ACC112 (cell line): ENCODE measurements around the gene RNF17.
A peak's percentile ranks its signal among the peaks of the same experiment; 100 is the strongest.

Source experiments
- H2AFZ ChIP-seq: fragments of 200-600 bp; sonication (generic); one replicate; pipeline ENCODE4 v1.6.0; 2017; ENCODE audit warnings: antibody characterized with exemption, low read length; ENCODE audit not compliant: unreplicated experiment
- H3K27ac ChIP-seq: fragments of 200-600 bp; sonication (generic); 2 replicates; pipeline ENCODE4 v1.5.1; 2014; ENCODE audit warnings: low read depth, mild to moderate bottlenecking, antibody characterized with exemption, low read length, moderate library complexity
- H3K27me3 ChIP-seq: fragments of 200-600 bp; sonication (generic); 2 replicates; pipeline ENCODE4 v1.6.1; 2014; ENCODE audit warnings: mild to moderate bottlenecking, antibody characterized with exemption, low read length, moderate library complexity, mixed read lengths; ENCODE audit not compliant: insufficient read depth
- H3K36me3 ChIP-seq: fragments of 200-600 bp; sonication (generic); 2 replicates; pipeline ENCODE4 v1.6.1; 2016; ENCODE audit warnings: mild to moderate bottlenecking, antibody characterized with exemption, low read length, moderate library complexity, mixed read lengths; ENCODE audit not compliant: insufficient read depth
- H3K4me1 ChIP-seq: fragments of 200-600 bp; sonication (generic); one replicate; pipeline ENCODE4 v1.6.1; 2016; ENCODE audit warnings: low read length, mixed read lengths; ENCODE audit not compliant: insufficient read depth, unreplicated experiment, control insufficient read depth
- H3K4me3 ChIP-seq: fragments of 200-600 bp; sonication (generic); 2 replicates; pipeline ENCODE4 v1.5.1; 2014; ENCODE audit warnings: mild to moderate bottlenecking, low read depth, low read length
- H3K79me2 ChIP-seq: fragments of 200-600 bp; sonication (generic); one replicate; pipeline ENCODE4 v1.6.0; 2016; ENCODE audit warnings: low read length; ENCODE audit not compliant: control insufficient read depth, unreplicated experiment, insufficient read depth

The RNF17 gene

DNA sequence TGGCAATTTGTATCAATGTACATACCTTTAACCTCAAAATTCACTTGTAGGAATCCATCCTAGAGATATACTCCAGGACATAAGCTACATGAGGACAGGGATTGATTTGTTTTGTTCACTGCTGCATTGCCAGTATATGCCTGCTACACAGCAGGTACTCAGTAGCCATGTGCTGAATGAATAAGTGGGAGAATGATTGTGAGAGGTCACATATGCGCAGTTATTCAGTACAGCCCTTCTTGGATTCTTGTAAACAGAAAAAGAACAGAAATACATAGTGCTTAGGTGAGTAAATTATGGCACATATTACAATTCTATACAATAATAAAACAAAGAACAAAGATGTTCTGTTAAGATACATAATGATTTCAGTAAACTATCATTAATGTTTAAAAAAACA, 133.3 kb downstream of the RNF17 start:
- H2AFZ ChIP-seq = no peak overlapping the region
- no peaks in the 10 kb centered on the region; the same call in 1 of the 2 replicates for H3K36me3 ChIP-seq
- H3K27ac ChIP-seq = no peak overlapping the region
- no peaks in the 10 kb centered on the region for H3K79me2 ChIP-seq
- H3K4me3 ChIP-seq = no peak overlapping the region
- H3K27me3 ChIP-seq = no peaks in the 10 kb centered on the region
- H3K4me1 ChIP-seq = no peaks in the 10 kb centered on the region

DNA sequence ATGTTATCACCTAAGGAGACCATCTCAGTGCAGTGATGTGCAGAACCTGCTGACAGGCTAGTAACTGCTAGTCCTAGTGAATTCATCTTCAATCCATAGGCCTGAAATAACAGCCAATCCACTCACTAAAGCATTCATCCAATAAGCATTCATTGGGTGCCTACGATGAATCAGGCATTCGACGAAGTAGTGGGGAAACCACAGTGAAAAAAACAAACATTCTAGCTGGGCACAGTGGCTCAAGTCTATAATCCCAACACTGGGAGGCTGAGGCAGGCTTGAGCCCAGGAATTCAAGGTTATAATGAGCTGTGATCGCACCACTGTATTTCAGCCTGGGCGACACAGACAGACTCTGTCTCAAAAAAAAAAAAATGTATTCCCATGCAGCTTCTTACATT, 135.6 kb downstream of the RNF17 start:
- Histone ChIP-seq H3K27me3 (no peaks in the 10 kb centered on the region), H3K36me3 (no peaks in the 10 kb centered on the region; the same call in 1 of the 2 replicates), H2AFZ (no peak overlapping the region), H3K79me2 (peaks cover 3% of the 10 kb centered on the region), H3K4me3 (no peak overlapping the region), H3K4me1 (no peaks in the 10 kb centered on the region), H3K27ac (no peak overlapping the region)

DNA sequence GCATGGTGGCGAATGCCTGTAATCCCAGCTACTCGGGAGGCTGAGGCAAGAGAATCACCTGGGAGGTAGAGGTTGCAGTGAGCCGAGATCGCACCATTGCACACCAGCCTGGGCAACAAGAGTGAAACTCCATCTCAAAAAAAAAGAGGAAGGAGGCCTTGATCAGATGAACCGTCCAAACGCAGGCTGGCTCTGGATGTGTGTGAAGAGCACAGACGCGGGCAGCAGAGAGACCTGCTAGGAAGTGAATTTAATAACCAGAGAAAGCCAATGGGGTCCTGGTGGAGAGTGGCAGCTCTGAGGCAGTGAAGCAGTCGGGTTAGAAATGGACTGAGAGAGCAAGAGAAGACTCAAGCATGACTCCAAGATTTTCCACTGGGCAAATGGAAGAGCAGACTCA, 136.5 kb downstream of the RNF17 start:
- Histone ChIP-seq H3K4me1 (peaks cover 8% of the 10 kb centered on the region), H3K79me2 (peaks cover 3% of the 10 kb centered on the region), H3K36me3 (peaks cover 6% of the 10 kb centered on the region), H3K27ac (no peak overlapping the region), H3K4me3 (no peak overlapping the region), H2AFZ (no peak overlapping the region), H3K27me3 (no peaks in the 10 kb centered on the region)

DNA sequence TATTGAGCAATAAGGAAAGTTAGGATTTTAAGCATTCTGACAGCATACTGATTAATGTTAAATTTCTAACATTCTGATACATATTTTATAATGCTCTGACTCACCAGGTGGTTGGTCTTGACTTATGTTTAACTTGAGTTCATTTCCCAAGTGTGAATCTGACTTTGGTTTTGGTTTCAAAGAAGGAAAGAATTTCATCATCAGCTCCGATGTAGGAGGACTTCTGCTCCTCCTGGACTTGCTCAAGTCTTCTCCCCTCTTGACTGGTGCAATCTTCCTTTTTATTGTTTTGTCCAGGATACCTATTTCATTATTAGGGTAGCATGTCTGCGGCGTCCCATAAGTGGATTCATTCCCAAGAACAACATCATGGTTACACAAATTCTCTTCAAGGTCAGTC, 141.3 kb downstream of the RNF17 start:
- Histone ChIP-seq H3K4me3 (no peak overlapping the region), H3K27me3 (no peaks in the 10 kb centered on the region), H3K79me2 (peaks cover 3% of the 10 kb centered on the region), H3K36me3 (peaks cover 31% of the 10 kb centered on the region), H3K4me1 (peaks cover 11% of the 10 kb centered on the region), H3K27ac (0 out of 2 replicates have a peak overlapping the region, but pooled peaks have one; percentile 7), H2AFZ (no peak overlapping the region)

DNA sequence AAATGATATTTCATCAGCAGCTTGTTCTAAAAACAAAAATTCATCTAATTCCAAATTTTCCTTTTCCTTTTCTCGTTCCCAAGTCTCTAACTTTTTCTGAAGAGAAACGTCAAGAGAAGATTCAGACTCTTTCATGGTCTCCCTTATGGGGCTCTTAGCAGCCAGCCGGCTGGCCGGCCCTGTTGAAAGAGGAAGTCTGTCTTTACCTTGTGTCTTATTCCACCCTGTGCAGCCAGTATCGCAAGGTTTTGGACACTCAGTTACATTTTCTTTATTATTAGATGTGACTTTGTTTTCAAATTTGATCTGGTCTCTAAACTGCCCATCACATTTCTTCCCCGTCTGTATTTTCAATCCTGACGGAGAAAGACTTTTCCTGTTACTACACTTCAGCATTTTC, 142.3 kb downstream of the RNF17 start:
- H3K4me3 ChIP-seq = no peak overlapping the region
- H3K4me1 ChIP-seq = peaks cover 21% of the 10 kb centered on the region
- H3K79me2 ChIP-seq = peaks cover 3% of the 10 kb centered on the region
- H3K36me3 ChIP-seq = peaks cover 31% of the 10 kb centered on the region
- no peaks in the 10 kb centered on the region for H3K27me3 ChIP-seq
- no peak overlapping the region for H3K27ac ChIP-seq
- no peak overlapping the region for H2AFZ ChIP-seq

DNA sequence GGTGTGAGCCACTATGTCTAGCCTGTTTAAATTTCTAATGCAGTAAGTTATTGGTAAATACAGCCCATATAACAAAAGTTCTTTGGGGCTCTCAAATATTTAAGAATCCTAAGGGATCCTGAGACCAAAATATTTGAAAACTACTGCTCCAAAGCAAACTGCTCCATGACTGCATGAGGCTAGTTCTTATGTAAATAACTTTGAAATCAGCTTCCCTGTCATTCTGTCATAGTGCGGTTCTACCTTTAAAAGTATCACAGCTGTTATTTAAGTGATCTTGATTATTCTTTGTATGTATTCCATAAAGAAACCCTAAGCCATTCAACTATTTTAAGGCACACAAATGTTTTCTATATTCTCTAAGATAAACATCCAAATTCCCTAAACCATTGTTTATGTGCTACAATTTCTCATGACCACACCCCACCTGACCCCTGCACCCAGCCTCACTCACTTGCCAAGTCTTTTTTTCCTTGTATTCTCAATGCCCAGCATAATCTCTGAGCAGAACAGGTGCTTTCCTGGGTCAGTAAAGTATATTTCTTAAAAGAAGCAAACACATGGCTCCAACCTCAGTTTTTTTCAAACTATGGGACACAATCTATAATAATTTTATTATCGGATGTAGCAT, 146.6 kb downstream of the RNF17 start:
- Histone ChIP-seq H3K4me3 (no peak overlapping the region), H2AFZ (no peak overlapping the region), H3K27me3 (no peaks in the 10 kb centered on the region), H3K79me2 (peaks cover 19% of the 10 kb centered on the region), H3K27ac (peak overlapping the region; percentile 74), H3K36me3 (peaks cover 25% of the 10 kb centered on the region), H3K4me1 (peaks cover 17% of the 10 kb centered on the region)

DNA sequence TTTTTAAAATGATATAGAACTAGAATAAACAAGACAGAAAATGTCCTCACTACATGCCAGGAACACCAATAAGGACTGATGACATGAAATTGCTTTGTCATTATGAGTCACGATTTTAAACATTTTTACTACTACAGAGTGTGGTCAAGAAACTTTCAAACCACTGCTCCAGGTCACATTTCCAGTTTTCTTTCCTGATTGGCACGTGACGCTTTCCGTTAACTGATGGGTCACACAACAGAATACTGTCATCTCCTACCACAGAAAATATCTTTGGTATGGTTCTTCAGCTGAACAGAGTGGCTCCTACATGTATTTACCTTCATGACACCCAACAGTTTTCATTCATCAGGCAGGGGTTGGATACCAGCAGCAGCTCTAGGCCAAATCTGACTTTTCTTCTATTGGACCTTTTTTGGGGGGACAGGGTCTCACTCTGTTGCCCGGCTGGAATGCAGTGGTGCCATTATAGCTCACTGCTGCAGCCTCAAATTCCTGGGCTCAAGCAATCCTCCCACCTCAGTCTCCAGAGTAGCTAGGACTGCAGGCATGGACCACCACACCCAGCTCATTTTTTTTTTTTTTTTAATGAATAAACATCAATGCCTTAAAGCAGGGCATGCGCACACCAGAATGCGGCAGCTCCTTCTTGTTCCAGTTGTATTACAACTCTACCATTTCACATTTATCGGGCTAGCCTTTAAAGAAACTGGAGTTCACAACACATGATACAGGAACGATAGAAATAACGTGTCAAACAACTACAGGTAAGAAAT, 147.4 kb downstream of the RNF17 start:
- Histone ChIP-seq H3K36me3 (peaks cover 19% of the 10 kb centered on the region), H3K27ac (peak overlapping the region; percentile 74), H3K4me1 (peaks cover 15% of the 10 kb centered on the region), H3K27me3 (no peaks in the 10 kb centered on the region), H3K79me2 (peaks cover 25% of the 10 kb centered on the region), H2AFZ (no peak overlapping the region), H3K4me3 (no peak overlapping the region)

DNA sequence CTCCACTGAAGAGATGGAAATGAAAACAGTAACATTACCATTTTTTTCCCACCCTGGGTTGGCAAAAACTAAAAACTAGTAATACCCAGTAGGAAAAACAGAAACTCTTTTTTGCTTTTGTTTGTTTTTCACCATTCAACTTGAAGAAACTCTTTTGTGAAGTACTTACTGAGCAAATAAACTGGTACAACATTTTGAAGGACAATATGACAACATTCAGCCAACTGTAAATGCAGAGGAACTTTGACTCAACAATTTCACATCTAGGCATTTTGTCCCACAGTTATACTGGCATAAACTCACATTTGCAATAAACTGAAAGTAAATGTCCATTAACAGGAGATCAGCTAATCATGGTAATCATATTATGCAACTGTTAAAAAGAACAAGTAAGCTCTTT, 152.5 kb downstream of the RNF17 start:
- peaks cover 15% of the 10 kb centered on the region for H3K4me1 ChIP-seq
- H3K36me3 ChIP-seq = no peaks in the 10 kb centered on the region
- H3K27ac ChIP-seq = no peak overlapping the region
- no peak overlapping the region for H3K4me3 ChIP-seq
- peaks cover 65% of the 10 kb centered on the region for H3K79me2 ChIP-seq
- H3K27me3 ChIP-seq = no peaks in the 10 kb centered on the region
- no peak overlapping the region for H2AFZ ChIP-seq

DNA sequence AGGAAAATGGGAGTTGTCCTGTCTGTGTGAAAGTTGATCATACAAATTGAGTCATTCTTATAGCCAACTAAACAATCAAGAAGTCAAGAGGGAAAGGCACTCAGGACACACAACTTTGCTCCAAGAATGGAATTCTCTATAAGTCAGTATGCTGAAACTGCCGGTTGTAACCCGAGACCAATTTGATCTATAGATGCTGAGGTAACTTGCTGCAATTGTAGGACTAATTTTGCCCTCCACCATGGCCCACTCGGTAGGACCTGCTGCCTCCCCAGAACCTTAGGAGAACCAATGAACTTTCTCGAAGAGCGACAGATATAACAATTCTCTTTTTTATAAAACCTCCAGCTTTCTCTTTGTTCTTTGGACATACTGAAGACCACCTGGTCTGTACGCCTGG, 157.0 kb downstream of the RNF17 start:
- Histone ChIP-seq H3K4me1 (peaks cover 14% of the 10 kb centered on the region), H3K27me3 (no peaks in the 10 kb centered on the region), H2AFZ (no peak overlapping the region), H3K4me3 (peak overlapping the region; percentile 83), H3K79me2 (peaks cover 53% of the 10 kb centered on the region), H3K27ac (no peak overlapping the region), H3K36me3 (no peaks in the 10 kb centered on the region)

DNA sequence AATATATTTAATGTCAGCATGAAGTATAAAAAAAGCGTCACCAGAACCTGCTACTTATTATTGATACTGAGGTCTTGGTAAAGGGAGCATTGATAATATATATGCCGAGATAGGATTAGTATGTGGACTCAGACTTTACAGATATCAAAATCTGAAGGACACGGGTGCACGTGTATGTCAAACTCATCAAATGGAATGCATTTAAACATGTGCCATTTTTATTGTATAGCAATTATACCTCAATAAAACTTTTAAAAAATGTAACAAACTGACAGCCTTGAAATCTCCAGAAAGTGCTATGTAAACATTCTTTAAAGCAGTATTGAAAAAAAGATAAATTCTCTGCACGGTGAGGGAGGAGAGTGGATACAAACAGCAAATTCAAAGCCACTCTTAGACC, 157.9 kb downstream of the RNF17 start:
- no peaks in the 10 kb centered on the region for H3K27me3 ChIP-seq
- H3K27ac ChIP-seq = peak overlapping the region; percentile 97; the same call in 1 of the 2 replicates
- no peaks in the 10 kb centered on the region for H3K36me3 ChIP-seq
- peaks cover 14% of the 10 kb centered on the region for H3K4me1 ChIP-seq
- H3K4me3 ChIP-seq = peak overlapping the region; percentile 83
- H3K79me2 ChIP-seq = peaks cover 45% of the 10 kb centered on the region
- H2AFZ ChIP-seq = peak overlapping the region; percentile 77

DNA sequence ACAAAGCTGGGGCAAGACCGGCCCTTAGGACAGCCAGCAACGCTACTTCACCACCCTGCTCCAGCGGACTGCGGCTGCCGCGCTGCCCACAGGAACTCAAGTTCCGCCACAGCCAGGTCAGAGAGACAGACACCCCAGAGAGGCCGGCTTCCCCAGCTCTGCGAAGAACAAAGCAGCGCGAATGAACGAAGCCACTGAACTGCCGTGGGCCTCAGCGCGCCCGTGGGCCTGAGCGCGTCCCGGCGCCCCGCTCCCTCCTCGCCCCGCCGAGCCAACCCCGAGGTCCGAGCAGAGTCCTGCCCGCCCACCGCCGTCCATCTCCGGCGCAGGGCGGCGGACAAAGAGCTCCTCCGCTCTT, 158.4 kb downstream of the RNF17 start:
- H3K79me2 ChIP-seq = peaks cover 43% of the 10 kb centered on the region
- no peaks in the 10 kb centered on the region for H3K27me3 ChIP-seq
- H3K4me3 ChIP-seq = peak overlapping the region; percentile 83
- H2AFZ ChIP-seq = peak overlapping the region; percentile 77
- H3K36me3 ChIP-seq = no peaks in the 10 kb centered on the region
- H3K27ac ChIP-seq = peak overlapping the region; percentile 97
- H3K4me1 ChIP-seq = peaks cover 14% of the 10 kb centered on the region
